HepG2 (cell line): Measurements from ENCODE around the gene C2orf15. TPM values are rescaled to one million over a fixed set of nuclear protein-coding genes. Genes with fewer than 3 reads are reported as not detected.

Experiments
- ATRX ChIP-seq: sonication (generic); formaldehyde crosslinking; IDR thresholded peaks from 2 replicates; pipeline ENCODE4 v1.4.0; 2020; ENCODE audit warnings: missing genetic modification reagents, borderline replicate concordance
- FIP1L1 ChIP-seq: fragments of 200-400 bp; formaldehyde crosslinking; IDR thresholded peaks from 2 replicates; pipeline ENCODE4 v1.6.1; 2018; ENCODE audit warnings: low read depth, mild to moderate bottlenecking, low read length, moderate library complexity, borderline replicate concordance; ENCODE audit not compliant: insufficient read depth
- FOXP1 ChIP-seq, 2 experiments: fragments of 450-650 bp in 1 of 2; IDR thresholded peaks; 2 replicates each; pipeline ENCODE4 v1.6.1; 2017 to 2018; ENCODE audit warnings: antibody characterized with exemption in 1 of 2
- HMG20B ChIP-seq: conservative IDR thresholded peaks from 2 replicates; pipeline ENCODE4 v1.6.1; 2016; ENCODE audit warnings: missing genetic modification reagents, missing compliant biosample characterization
- KDM5B ChIP-seq: sonication (generic); formaldehyde crosslinking; IDR thresholded peaks from 2 replicates; pipeline ENCODE4 v1.4.0; 2020; ENCODE audit warnings: missing genetic modification reagents, mild to moderate bottlenecking, borderline replicate concordance
- KLF9 ChIP-seq: IDR thresholded peaks from 2 replicates; pipeline ENCODE4 v1.6.1; 2016; ENCODE audit warnings: low read depth
- MAZ ChIP-seq, 2 experiments: sonication (generic) in 1 of 2; formaldehyde crosslinking in 1 of 2; IDR thresholded peaks; 2 replicates each; pipeline versions ENCODE4 v1.5.0 to v1.6.1; 2012 to 2020; ENCODE audit warnings: low read depth in 2 of 2, mild to moderate bottlenecking in 2 of 2, borderline replicate concordance in 1 of 2, improper control_type of control experiment in 1 of 2, low read length in 1 of 2, missing genetic modification reagents in 1 of 2, moderate library complexity in 1 of 2
- MBNL3 ChIP-seq: fragments of 250-450 bp; sonication (Bioruptor Pico); conservative IDR thresholded peaks from 2 replicates; pipeline ENCODE4 v1.8.0; 2022; ENCODE audit warnings: mild to moderate bottlenecking, inconsistent platforms
- MTF1 ChIP-seq: sonication (generic); formaldehyde crosslinking; IDR thresholded peaks from 2 replicates; pipeline ENCODE4 v1.5.0; 2020; ENCODE audit warnings: missing genetic modification reagents
- SMARCC2 ChIP-seq: fragments of 450-650 bp; IDR thresholded peaks from 2 replicates; pipeline ENCODE4 v1.6.1; 2017; ENCODE audit warnings: antibody characterized with exemption, mild to moderate bottlenecking
- SNAPC2 ChIP-seq: sonication (generic); formaldehyde crosslinking; IDR thresholded peaks from 2 replicates; pipeline ENCODE4 v1.8.1; 2022; ENCODE audit warnings: mild to moderate bottlenecking, missing genetic modification reagents
- TEF ChIP-seq: sonication (generic); formaldehyde crosslinking; IDR thresholded peaks from 2 replicates; pipeline ENCODE4 v1.5.0; 2020; ENCODE audit warnings: missing genetic modification reagents
- U2AF1 ChIP-seq: fragments of 200-400 bp; formaldehyde crosslinking; optimal IDR thresholded peaks from 2 replicates; pipeline ENCODE3; 2017; ENCODE audit warnings: mild to moderate bottlenecking, low read depth, low read length
- ZFAT ChIP-seq: sonication (generic); formaldehyde crosslinking; conservative IDR thresholded peaks from 2 replicates; pipeline ENCODE4 v1.8.1; 2023; ENCODE audit warnings: missing genetic modification reagents, inconsistent platforms
- ZNF318 ChIP-seq: sonication (generic); formaldehyde crosslinking; IDR thresholded peaks from 2 replicates; pipeline ENCODE4 v1.4.0; 2020; ENCODE audit warnings: mild to moderate bottlenecking, missing genetic modification reagents
- ZNF746 ChIP-seq: sonication (generic); formaldehyde crosslinking; IDR thresholded peaks from 2 replicates; pipeline ENCODE4 v1.8.0; 2022; ENCODE audit warnings: mild to moderate bottlenecking, missing genetic modification reagents
- ZNF766 ChIP-seq: sonication (generic); formaldehyde crosslinking; IDR thresholded peaks from 2 replicates; pipeline ENCODE4 v1.5.0; 2020; ENCODE audit warnings: missing genetic modification reagents, borderline replicate concordance
- polyA plus RNA-seq, 8 experiments: library from polyadenylated mRNA; depleted of rRNA in 3 of 8; stranded (reverse) in 7 of 8; unstranded in 1 of 8; fragments of >200 nt; fragmentation: Illumina TruSeq in 4 of 8; extraction: Trizol in 4 of 8; gene quantifications; 2 replicates each; pipeline versions ENCODE4 v1.2.1 to v1.2.3, GENCODE V29; 2011 to 2016; ENCODE audit warnings: low read depth in 4 of 8, missing spikeins in 1 of 8, mixed read lengths in 1 of 8; ENCODE audit not compliant: insufficient read depth in 1 of 8
- total RNA-seq, 5 experiments: library from RNA; depleted of rRNA; stranded (reverse); fragments of >200 nt; fragmentation: Illumina TruSeq; extraction: Trizol; gene quantifications; 2 replicates each; pipeline ENCODE4 v1.2.3, GENCODE V29; 2016; ENCODE audit warnings: low read depth in 1 of 5

C2orf15 gene
- total and polyA plus RNA-seq, 2 of the 13 experiments (the other 11 are each of a cell fraction or from before 2014, with no cell fraction given), result 5.5 to 8.3 TPM

DNA sequence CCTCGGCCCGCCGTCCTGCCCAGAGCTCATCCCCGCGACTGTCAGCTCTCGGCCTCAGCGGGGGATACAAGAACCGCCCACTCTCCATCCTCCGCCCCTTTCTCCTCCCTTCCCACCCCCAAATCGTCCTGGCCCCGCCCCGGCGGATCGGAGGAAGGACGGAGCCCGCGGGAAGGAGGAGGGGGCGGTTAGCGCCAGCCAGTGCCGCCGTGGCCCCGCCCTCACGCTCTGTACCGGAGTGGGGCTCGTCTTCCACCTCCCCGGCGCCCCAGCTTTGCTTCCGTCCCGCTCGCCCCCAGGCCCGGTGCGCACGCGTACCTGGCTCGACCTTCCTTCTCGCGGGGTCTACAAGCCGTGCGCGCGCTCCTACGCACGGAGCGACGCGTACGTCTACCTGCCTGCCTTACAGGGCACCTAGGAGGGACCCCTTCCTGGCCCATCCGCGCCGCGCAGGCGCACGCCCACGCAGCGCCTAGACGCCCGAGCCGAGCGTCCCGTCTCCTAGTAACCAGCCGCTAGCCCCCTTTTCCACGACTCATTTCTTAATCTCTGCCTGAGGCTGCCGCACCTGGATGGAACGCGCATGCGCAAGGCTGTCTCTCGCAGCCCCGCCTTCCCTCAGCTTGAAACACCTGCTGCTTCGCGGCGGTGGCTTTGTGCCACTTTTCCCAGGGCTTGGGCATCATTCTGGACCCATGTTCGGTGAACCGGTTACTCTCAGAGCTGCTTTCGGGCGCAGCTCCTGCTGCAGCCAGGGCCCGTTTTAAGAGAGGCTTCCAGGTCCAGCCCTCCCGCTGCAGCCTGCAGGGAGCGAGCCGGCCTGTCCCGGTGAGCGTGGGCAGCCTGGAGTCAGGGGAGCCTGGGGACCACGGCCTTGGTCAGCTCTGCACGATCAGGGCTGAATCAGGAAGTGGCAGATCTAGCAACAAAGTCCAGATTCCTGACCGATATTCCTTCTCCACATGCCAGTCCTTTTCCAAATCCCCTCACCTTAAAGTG, at the start of gene C2orf15 (continued):
- TF ChIP-seq KLF9 (no peak; the same call in 1 of the 2 replicates), FIP1L1 (peak; percentile 61; the same call in 1 of the 2 replicates), ZFAT (CRISPR knock-in tag) (no peak), ZNF318 (CRISPR knock-in tag) (no peak), ZNF746 (CRISPR knock-in tag) (peak; percentile 62; the same call in 1 of the 2 replicates), HMG20B (CRISPR knock-in tag) (peak; percentile 10; the same call in 1 of the 2 replicates), MBNL3 (CRISPR knock-in tag) (no peak), KDM5B (CRISPR knock-in tag) (peak; percentile 95), ATRX (CRISPR knock-in tag) (no peak), ZNF766 (peak; percentile 56), SNAPC2 (CRISPR knock-in tag) (peak; percentile 95; the same call in 1 of the 2 replicates), FOXP1 (IDR thresholded peaks at IDR 0.05) (no peak), FOXP1 (CRISPR knock-in tag; IDR thresholded peaks at IDR 0.05) (no peak), SMARCC2 (no peak), TEF (CRISPR knock-in tag) (no peak), U2AF1 (no peak), MTF1 (CRISPR knock-in tag) (no peak), MAZ (IDR thresholded peaks at IDR 0.05; ENCODE audit: borderline replicate concordance, low read depth, low read length) (peak; percentile 92), MAZ (CRISPR knock-in tag; IDR thresholded peaks at IDR 0.05; ENCODE audit: low read depth) (peak; percentile 95)
